GM19239 (cell line): ENCODE data around the gene DTX3L.
A peak's percentile ranks its signal among the peaks of the same experiment; 100 is the strongest.

Source experiments
- DNase-seq: peaks from one replicate; pipeline ENCODE4 v3.0.0; 2011; ENCODE audit warnings: low spot score; ENCODE audit not compliant: insufficient read length
- FAIRE-seq: peaks from 2 replicates; lab custom pipeline; 2011; peaks lifted over from hg19 to GRCh38; lab: Jason Lieb, UNC

DTX3L gene

GRCh38 chr3:122564155-122564912 is at the start of gene DTX3L, which contains the start of gene PARP9:
Gene DTX3L, plus strand, starts transcription at chr3:122564338. Its CDS starts 89 bp downstream, at chr3:122564427.
Gene PARP9, minus strand, starts transcription at chr3:122564300. Its CDS starts 4,680 bp downstream, at chr3:122559620.
- FAIRE-seq (no peak), DNase-seq (peak; percentile 56)

DNA sequence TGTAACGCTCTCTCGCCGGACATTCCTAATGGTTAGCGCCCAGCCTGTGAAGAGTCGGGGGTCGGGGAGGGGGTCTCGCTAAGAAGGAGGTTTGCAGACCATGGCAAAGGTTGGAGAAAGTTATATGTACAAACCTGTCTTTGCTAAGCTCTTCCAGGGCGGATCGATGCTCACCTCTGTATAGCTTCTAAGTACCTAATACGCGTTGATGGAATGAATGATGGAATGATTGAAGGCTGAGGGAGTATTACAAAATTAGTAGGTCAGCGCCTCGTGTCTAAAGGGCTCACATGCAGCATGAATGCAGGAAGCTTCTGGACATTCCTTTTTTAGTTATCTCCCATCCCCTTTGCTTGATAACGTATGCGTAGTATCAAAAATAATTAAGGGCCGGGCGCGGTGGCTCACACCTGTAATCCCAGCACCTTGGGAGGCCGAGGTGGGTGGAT is 49.1 kb upstream of the DTX3L start:
- no peak for FAIRE-seq
- DNase-seq, result no peak

- FAIRE-seq (no peak), DNase-seq (no peak)
Observed at GRCh38 chr3:122515870-122516269, 48.3 kb upstream of the DTX3L start.

GRCh38 chr3:122516846-122517360 is 47.2 kb upstream of the DTX3L start:
- DNase-seq, result no peak
- no peak for FAIRE-seq

GRCh38 chr3:122519693-122520092 is 44.4 kb upstream of the DTX3L start:
- no peak for FAIRE-seq
- DNase-seq, result no peak

DNA sequence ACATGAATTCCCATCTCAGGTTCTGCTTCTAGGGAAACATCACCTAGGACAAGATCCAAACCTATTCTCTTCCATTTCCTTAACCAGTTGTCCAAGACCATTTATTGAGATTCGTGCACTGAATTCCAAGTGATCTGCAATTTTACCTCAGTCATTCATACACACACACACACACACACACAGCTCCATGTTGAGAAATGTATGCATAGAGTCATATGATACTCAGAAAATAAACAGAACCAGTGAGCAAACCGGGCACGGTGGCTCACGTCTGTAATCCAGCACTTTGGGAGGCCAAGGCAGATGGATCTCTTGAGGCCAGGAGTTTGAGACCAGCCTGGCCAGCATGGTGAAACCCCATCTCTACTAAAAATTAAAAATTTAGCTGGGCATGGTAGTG is 43.3 kb upstream of the DTX3L start:
- DNase-seq, result no peak
- FAIRE-seq, result peak; percentile 33

DNA sequence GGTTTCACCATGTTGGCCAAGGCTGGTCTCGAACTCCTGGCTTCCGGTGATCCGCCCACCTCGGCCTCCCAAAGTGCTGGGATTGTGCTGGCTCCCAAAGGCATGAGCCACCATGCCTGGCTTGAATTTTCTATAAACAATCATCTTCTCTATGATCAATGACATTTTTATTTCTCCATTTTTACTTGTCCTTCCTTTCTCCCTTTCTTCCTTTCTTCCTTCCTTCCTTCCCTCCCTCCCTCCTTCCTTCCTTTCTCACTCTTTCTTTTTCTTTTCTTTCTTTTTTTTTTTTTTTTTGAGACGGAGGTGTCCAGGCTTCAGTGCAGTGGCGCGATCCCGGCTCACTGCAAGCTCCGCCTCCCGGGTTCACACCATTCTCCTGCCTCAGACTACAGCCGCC is 40.8 kb upstream of the DTX3L start:
- DNase-seq (no peak), FAIRE-seq (no peak)

- no peak for DNase-seq
- FAIRE-seq, result no peak
Observed at GRCh38 chr3:122530164-122530563, 34.0 kb upstream of the DTX3L start.

- no peak for DNase-seq
- no peak for FAIRE-seq
Observed at GRCh38 chr3:122533480-122533879, 30.7 kb upstream of the DTX3L start.

GRCh38 chr3:122533931-122534334 is 30.2 kb upstream of the DTX3L start:
- peak; percentile 97 for FAIRE-seq
- peak; percentile 55 for DNase-seq

- DNase-seq, result no peak
- no peak for FAIRE-seq
Observed at GRCh38 chr3:122535964-122536631, 28.0 kb upstream of the DTX3L start.

- FAIRE-seq, result no peak
- DNase-seq, result no peak
Observed at GRCh38 chr3:122536632-122537001, 27.5 kb upstream of the DTX3L start.

DNA sequence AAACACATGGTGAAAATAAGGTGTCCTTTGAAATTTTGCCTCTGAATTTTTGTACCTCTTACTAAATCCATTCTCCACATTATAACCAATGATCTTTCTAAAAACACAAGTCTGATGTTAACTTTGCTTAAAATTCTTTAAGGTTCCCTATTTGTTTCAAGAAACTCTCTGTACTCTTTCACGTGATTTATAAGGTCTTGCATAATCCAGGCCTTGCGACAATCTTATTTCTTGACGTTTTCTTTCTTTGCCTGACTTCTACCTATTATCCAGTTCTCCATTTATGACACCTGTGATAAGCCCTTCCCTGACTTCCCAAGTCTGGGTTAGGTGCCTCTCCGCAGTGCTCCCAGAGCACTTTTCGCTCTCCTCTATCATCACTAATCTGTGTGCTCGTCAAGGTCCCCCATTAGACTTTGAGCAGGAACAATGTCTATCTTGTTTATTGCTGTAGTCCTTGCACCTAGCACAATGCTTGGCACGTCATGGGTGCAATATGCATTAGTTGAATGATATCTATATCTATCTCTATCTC is 25.1 kb upstream of the DTX3L start:
- FAIRE-seq (no peak), DNase-seq (no peak)

DNA sequence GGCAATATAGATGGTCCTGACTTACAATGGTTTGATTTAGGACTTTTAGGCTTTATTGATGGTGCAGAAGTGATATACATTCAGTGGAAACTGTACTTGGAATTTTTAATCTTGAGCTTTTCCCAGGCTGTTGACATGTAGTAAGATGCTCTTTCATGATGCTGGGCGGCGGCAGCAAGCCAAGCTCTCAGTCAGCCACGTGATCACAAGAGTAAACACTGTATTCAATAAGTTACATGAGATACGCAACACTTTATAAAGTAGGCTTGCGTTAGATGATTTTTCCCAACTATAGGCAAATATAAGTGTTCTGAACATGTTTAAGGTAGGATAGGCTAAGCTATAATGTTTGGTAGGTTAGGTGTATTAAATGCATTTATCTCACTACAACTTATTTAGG is 18.0 kb upstream of the DTX3L start:
- FAIRE-seq (no peak), DNase-seq (no peak)

GRCh38 chr3:122548076-122548475 is 16.1 kb upstream of the DTX3L start:
- FAIRE-seq (no peak), DNase-seq (no peak)

- no peak for FAIRE-seq
- DNase-seq, result no peak
Observed at GRCh38 chr3:122548619-122549018, 15.5 kb upstream of the DTX3L start.

GRCh38 chr3:122553171-122553570 is 11.0 kb upstream of the DTX3L start:
- no peak for FAIRE-seq
- no peak for DNase-seq

DNA sequence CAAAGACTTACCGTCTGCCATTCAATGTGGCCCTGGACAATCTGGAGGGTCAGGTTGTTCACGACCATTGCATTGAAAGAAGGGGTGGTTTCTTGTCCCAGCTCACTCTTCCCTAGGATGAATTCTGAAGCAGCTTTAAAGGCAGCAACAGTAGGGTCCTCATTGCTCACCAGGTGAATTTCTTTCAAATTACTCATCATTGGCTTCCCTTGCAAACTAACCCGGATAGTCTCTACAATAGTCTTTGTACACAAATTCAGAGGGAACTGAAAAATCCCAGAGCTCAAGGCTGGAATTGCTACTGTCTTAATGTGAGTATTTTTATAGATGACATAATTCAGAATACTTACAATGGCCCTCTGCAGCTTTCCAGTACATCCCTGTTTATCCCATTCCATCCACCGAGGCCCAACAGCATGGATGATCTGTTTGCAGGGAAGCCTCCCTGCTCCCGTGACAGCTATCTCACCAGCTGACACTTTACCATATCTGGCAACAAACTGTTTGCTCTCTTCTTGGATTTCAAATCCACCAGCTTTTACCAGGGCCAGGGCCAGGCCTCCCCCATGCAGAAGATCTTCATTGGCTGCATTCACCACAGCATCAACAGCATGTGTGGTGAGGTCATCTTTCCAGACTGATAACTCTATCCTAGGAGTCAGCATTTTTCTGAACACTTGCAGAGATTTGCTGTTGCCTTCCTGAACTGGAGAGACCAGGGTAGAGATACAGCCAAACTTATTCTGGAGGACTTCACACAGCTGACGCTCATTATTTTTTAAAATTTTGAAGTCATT is 8.7 kb upstream of the DTX3L start:
- DNase-seq (no peak), FAIRE-seq (no peak)

DNA sequence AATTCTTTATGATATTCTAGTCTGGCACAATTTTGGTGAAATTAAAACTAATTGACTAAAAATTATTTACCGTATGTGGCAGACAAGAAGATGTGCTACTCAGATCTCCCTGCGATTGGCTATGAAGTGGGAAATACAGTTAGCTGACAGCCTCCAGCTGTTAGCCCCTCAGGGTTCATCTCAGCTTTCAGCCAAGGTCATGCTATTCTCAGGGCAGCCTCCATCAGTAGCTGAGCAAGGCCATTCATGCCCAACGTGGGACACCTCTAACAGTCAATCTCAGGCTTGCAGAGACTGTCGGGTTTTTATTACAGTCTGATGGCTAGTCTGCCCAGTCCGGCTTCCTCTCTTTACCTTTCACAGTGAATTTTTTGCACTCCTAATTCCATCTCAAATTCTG is 6.8 kb upstream of the DTX3L start:
- DNase-seq, result no peak
- no peak for FAIRE-seq

GRCh38 chr3:122558605-122559004 is 5.5 kb upstream of the DTX3L start:
- no peak for FAIRE-seq
- DNase-seq, result no peak
